ENCODE data around the gene ITPR3. TPM values are rescaled to one million over a fixed set of nuclear protein-coding genes. Genes with fewer than 3 reads are reported as not detected.

Gene ITPR3
- polyA plus RNA-seq, 1 of the 3 experiments (the other 2 are of a cell fraction), result 8.1 TPM

GRCh38 chr6:33631971-33632557 is 10.9 kb downstream of the ITPR3 start:
- Histone ChIP-seq H2AFZ (ENCODE audit: low read depth) (no peak overlapping the region), H3K27ac (ENCODE audit: low read depth in 2 of 2, low read length in 1 of 2) (no peak overlapping the region), H3K27me3 (ENCODE audit: insufficient read depth) (no peaks in the 10 kb centered on the region), H3K79me2 (ENCODE audit: insufficient read depth) (no peaks in the 10 kb centered on the region), H3K9me3 (no peaks in the 10 kb centered on the region), H3K36me3 (replicated peaks in 1 of 2; ENCODE audit: control insufficient read depth in 1 of 2, insufficient read depth in 2 of 2, low read length in 1 of 2) (no peaks in the 10 kb centered on the region), H3F3A (replicated peaks; ENCODE audit: insufficient read depth) (peaks cover 2% of the 10 kb centered on the region), H3K9ac (no peak overlapping the region), H3K4me1 (ENCODE audit: control insufficient read depth in 1 of 2, insufficient read depth in 2 of 2, low read depth in 1 of 2, low read length in 1 of 2) (peaks cover 0 to 26% of the 10 kb centered on the region in 2 experiments; a peak in 1 of 4 replicates), H3K4me3 (ENCODE audit: low read depth in 2 of 2, low read length in 1 of 2) (no peak overlapping the region), H3K4me2 (no peak overlapping the region), H4K20me1 (ENCODE audit: insufficient read depth) (no peaks in the 10 kb centered on the region), H3K9me2 (no peaks in the 10 kb centered on the region)
- TF ChIP-seq CHD2 (IDR thresholded peaks at IDR 0.05; ENCODE audit: low read length, partially characterized antibody), result no peak
- ChIA-PET CTCF (interaction anchor here (0.6 to 3.4 kb wide), 20 partner anchors 11 to 79 kb away, joined by 3 to 28 read pairs (median 5); partner anchors contain the start of genes ITPR3 and UQCC2), POLR2A (no interaction called here)
- 74% methylated on average over 4 of the region's 4 CpGs for WGBS (ENCODE audit: low lambda C conversion rate)
- no peak for DNase-seq

- no peaks in the 10 kb centered on the region for H3K79me2 ChIP-seq (ENCODE audit: insufficient read depth)
- POLR2A ChIA-PET, result no interaction called here
These were observed 11.5 kb downstream of the ITPR3 start for GRCh38 chr6:33632558-33633039.

More at GRCh38 chr6:33632558-33633039, 11.5 kb downstream of the ITPR3 start:
- Histone ChIP-seq H3K27me3 (ENCODE audit: insufficient read depth) (no peaks in the 10 kb centered on the region), H3K4me3 (ENCODE audit: low read depth in 2 of 2, low read length in 1 of 2) (no peak overlapping the region), H2AFZ (ENCODE audit: low read depth) (no peak overlapping the region), H4K20me1 (ENCODE audit: insufficient read depth) (no peaks in the 10 kb centered on the region), H3F3A (replicated peaks; ENCODE audit: insufficient read depth) (peaks cover 2% of the 10 kb centered on the region), H3K4me2 (no peak overlapping the region), H3K36me3 (replicated peaks in 1 of 2; ENCODE audit: control insufficient read depth in 1 of 2, insufficient read depth in 2 of 2, low read length in 1 of 2) (no peaks in the 10 kb centered on the region), H3K27ac (ENCODE audit: low read depth in 2 of 2, low read length in 1 of 2) (no peak overlapping the region), H3K4me1 (ENCODE audit: control insufficient read depth in 1 of 2, insufficient read depth in 2 of 2, low read depth in 1 of 2, low read length in 1 of 2) (peaks cover 0 to 28% of the 10 kb centered on the region in 2 experiments; a peak in 1 of 4 replicates), H3K9me3 (no peaks in the 10 kb centered on the region), H3K9ac (no peak overlapping the region), H3K9me2 (no peaks in the 10 kb centered on the region)
- CTCF ChIA-PET, result interaction anchor here (0.6 to 3.4 kb wide), 24 partner anchors 10 to 79 kb away, joined by 3 to 28 read pairs (median 6); partner anchors contain the start of genes ITPR3 and UQCC2
- 71% methylated on average over 2 of the region's 6 CpGs for WGBS (ENCODE audit: low lambda C conversion rate)
- DNase-seq, result peak; percentile 80
- TF ChIP-seq FOXJ3 (CRISPR knock-in tag; IDR thresholded peaks at IDR 0.05) (0 out of 2 replicates have a peak, but pooled peaks have one; percentile 34), SIN3A (IDR thresholded peaks at IDR 0.05; ENCODE audit: borderline replicate concordance, low read depth, low read length) (no peak), EZH2phosphoT487 (IDR thresholded peaks at IDR 0.05; ENCODE audit: borderline replicate concordance, low read depth) (no peak), NFIC (IDR thresholded peaks at IDR 0.05; ENCODE audit: borderline replicate concordance) (no peak), USF2 (IDR thresholded peaks at IDR 0.05; ENCODE audit: borderline replicate concordance, low read depth, low read length) (no peak), EP300 (IDR thresholded peaks at IDR 0.05; ENCODE audit: borderline replicate concordance in 1 of 2, low read depth in 1 of 2, low read length in 1 of 2) (no peak), SMC3 (IDR thresholded peaks at IDR 0.05; ENCODE audit: low read depth, low read length) (peak; percentile 66), CTCF (IDR thresholded peaks at IDR 0.05) (peak; percentile 72), USF1 (IDR thresholded peaks at IDR 0.05; ENCODE audit: borderline replicate concordance, low read depth) (no peak), MXI1 (IDR thresholded peaks at IDR 0.05; ENCODE audit: low read depth, low read length) (no peak), TAF1 (IDR thresholded peaks at IDR 0.05; ENCODE audit: borderline replicate concordance, low read depth, low read length) (no peak), RXRA (IDR thresholded peaks at IDR 0.05; ENCODE audit: borderline replicate concordance, low read depth) (no peak), CHD2 (IDR thresholded peaks at IDR 0.05; ENCODE audit: low read length, partially characterized antibody) (no peak), TEAD4 (IDR thresholded peaks at IDR 0.05; ENCODE audit: borderline replicate concordance, insufficient read depth) (no peak), RAD21 (IDR thresholded peaks at IDR 0.05; ENCODE audit: low read length) (peak; percentile 69), POLR2AphosphoS5 (IDR thresholded peaks at IDR 0.05; ENCODE audit: low read depth, low read length) (no peak)
